ENCODE measurements around the gene LMF1. TPM values are rescaled to one million over a fixed set of nuclear protein-coding genes. Genes with fewer than 3 reads are reported as not detected.

The LMF1 gene
- total RNA-seq, 1 donor, result 35.8 TPM

DNA sequence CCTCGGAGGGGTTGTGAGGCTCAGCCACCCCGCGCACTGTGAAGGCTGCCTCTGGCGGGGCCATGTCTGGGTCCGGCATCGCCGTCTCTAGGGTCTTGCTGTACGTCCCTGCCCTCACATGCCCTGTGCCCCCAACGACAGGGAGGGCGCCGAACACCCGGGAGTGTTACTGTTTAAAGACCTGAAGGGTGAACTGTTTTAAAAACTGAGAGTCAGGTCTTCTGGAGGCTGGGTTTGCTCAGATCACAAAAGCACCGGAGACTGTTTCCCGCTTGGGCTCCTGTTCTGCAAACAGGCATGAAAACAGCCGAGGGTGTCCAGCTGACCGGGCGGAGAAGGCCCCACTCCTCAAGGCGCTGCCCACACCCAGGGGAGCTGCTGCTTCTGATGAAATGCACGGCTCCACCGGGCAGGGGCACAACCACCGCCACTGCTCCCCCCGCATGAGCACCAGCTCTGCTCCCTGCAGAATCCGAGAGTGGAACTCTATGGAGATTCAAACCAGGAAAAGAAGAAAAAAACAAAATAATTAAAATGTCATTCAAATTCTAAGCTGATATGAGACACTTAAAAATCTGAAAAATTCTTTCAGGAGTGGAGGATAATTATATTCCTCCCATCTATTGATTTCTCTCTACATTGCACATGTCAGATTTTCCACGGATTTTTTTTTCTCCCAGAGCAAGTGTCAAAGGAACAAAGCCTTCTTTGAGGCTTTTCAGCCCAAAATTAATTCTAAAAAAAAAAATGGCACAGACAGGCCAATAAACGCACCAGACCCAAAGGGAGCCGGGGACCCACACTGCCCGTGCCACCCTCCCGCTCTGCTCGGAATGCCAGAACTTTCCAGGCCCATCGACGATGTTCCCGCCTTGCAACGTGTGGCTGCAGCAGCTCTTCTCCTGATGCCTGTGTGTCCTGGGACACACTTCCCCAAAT, 74.3 kb downstream of the LMF1 start:
- no peak overlapping the region for H3K27ac ChIP-seq (ENCODE audit: low read depth, low read length)
- TF ChIP-seq CTCF (IDR thresholded peaks at IDR 0.05; ENCODE audit: extremely low read depth, low read depth, low read length), result no peak
- no peak overlapping the region for H3K4me2 ChIP-seq (ENCODE audit: insufficient read depth, low read length)
- no peak overlapping the region for H3K4me3 ChIP-seq (ENCODE audit: insufficient read depth, low read length)
- H3K27me3 ChIP-seq (ENCODE audit: insufficient read depth, low read length), result no peaks in the 10 kb centered on the region
- H3K9me3 ChIP-seq (ENCODE audit: low read depth, low read length), result no peaks in the 10 kb centered on the region
- H2AFZ ChIP-seq (ENCODE audit: low read length), result no peak overlapping the region
- peaks cover 9% of the 10 kb centered on the region for H4K20me1 ChIP-seq (ENCODE audit: insufficient read depth, low read length)
- no peaks in the 10 kb centered on the region for H3K36me3 ChIP-seq (ENCODE audit: insufficient read depth, low read length)
- no peak for DNase-seq (ENCODE audit: insufficient read length, low spot score, missing footprints)
- H3K79me2 ChIP-seq (ENCODE audit: insufficient read depth, low read length), result no peaks in the 10 kb centered on the region
- H3K4me1 ChIP-seq (ENCODE audit: insufficient read depth, low read length), result no peaks in the 10 kb centered on the region

- Histone ChIP-seq H3K4me2 (ENCODE audit: insufficient read depth, low read length) (no peak overlapping the region), H3K36me3 (ENCODE audit: insufficient read depth, low read length) (no peaks in the 10 kb centered on the region), H3K27me3 (ENCODE audit: insufficient read depth, low read length) (no peaks in the 10 kb centered on the region), H3K4me1 (ENCODE audit: insufficient read depth, low read length) (no peaks in the 10 kb centered on the region), H2AFZ (ENCODE audit: low read length) (no peak overlapping the region), H3K27ac (ENCODE audit: low read depth, low read length) (no peak overlapping the region), H3K9me3 (ENCODE audit: low read depth, low read length) (no peaks in the 10 kb centered on the region), H4K20me1 (ENCODE audit: insufficient read depth, low read length) (peaks cover 9% of the 10 kb centered on the region), H3K79me2 (ENCODE audit: insufficient read depth, low read length) (no peaks in the 10 kb centered on the region), H3K4me3 (ENCODE audit: insufficient read depth, low read length) (no peak overlapping the region)
- DNase-seq (ENCODE audit: insufficient read length, low spot score, missing footprints), result no peak
- TF ChIP-seq CTCF (IDR thresholded peaks at IDR 0.05; ENCODE audit: extremely low read depth, low read depth, low read length), result no peak
Measured at GRCh38 chr16:895371-895770, 75.4 kb downstream of the LMF1 start.

GRCh38 chr16:894841-895240, 75.9 kb downstream of the LMF1 start:
- DNase-seq (ENCODE audit: insufficient read length, low spot score, missing footprints), result no peak
- Histone ChIP-seq H4K20me1 (ENCODE audit: insufficient read depth, low read length) (peaks cover 9% of the 10 kb centered on the region), H3K4me1 (ENCODE audit: insufficient read depth, low read length) (no peaks in the 10 kb centered on the region), H3K27me3 (ENCODE audit: insufficient read depth, low read length) (no peaks in the 10 kb centered on the region), H3K4me3 (ENCODE audit: insufficient read depth, low read length) (no peak overlapping the region), H3K79me2 (ENCODE audit: insufficient read depth, low read length) (no peaks in the 10 kb centered on the region), H3K36me3 (ENCODE audit: insufficient read depth, low read length) (no peaks in the 10 kb centered on the region), H3K4me2 (ENCODE audit: insufficient read depth, low read length) (no peak overlapping the region), H3K9me3 (ENCODE audit: low read depth, low read length) (no peaks in the 10 kb centered on the region), H2AFZ (ENCODE audit: low read length) (no peak overlapping the region), H3K27ac (ENCODE audit: low read depth, low read length) (no peak overlapping the region)
- TF ChIP-seq CTCF (IDR thresholded peaks at IDR 0.05; ENCODE audit: extremely low read depth, low read depth, low read length), result no peak

- Histone ChIP-seq H3K27ac (ENCODE audit: low read depth, low read length) (no peak overlapping the region), H3K4me2 (ENCODE audit: insufficient read depth, low read length) (no peak overlapping the region), H3K79me2 (ENCODE audit: insufficient read depth, low read length) (no peaks in the 10 kb centered on the region), H3K4me1 (ENCODE audit: insufficient read depth, low read length) (no peaks in the 10 kb centered on the region), H3K27me3 (ENCODE audit: insufficient read depth, low read length) (no peaks in the 10 kb centered on the region), H2AFZ (ENCODE audit: low read length) (no peak overlapping the region), H3K9me3 (ENCODE audit: low read depth, low read length) (no peaks in the 10 kb centered on the region), H3K4me3 (ENCODE audit: insufficient read depth, low read length) (no peak overlapping the region), H4K20me1 (ENCODE audit: insufficient read depth, low read length) (peaks cover 9% of the 10 kb centered on the region), H3K36me3 (ENCODE audit: insufficient read depth, low read length) (no peaks in the 10 kb centered on the region)
- TF ChIP-seq CTCF (IDR thresholded peaks at IDR 0.05; ENCODE audit: extremely low read depth, low read depth, low read length), result no peak
- DNase-seq (ENCODE audit: insufficient read length, low spot score, missing footprints), result no peak
Measured at GRCh38 chr16:894136-894535, 76.6 kb downstream of the LMF1 start.

Measured in osteoblast (primary cell).